A673 (cell line): ENCODE data around the gene FNBP1. TPM values are rescaled to one million over a fixed set of nuclear protein-coding genes. Genes with fewer than 3 reads are reported as not detected.

Source experiments
- BruUV-seq: library from RNA; stranded (reverse); fragments of 400-500 nt; replicated peaks from 2 replicates; lab custom pipeline; 2021; lab: Mats Ljungman, UMichigan
- CTCF ChIA-PET: fragments of 300-600 bp; sonication (Branson Sonifier 250); formaldehyde crosslinking; loops from one replicate; lab custom pipeline; 2022; ENCODE audit warnings: antibody characterized with exemption; lab: Charles Lee
- POLR2A ChIA-PET: fragments of 300-600 bp; sonication (Branson Sonifier 250); formaldehyde crosslinking; loops from one replicate; lab custom pipeline; 2022; ENCODE audit warnings: antibody characterized with exemption; ENCODE audit not compliant: low non-redundant PET; lab: Charles Lee
- DNase-seq: peaks from one replicate; pipeline ENCODE4 v3.0.0-alpha.2; 2015; ENCODE audit warnings: low spot score
- H3K27ac ChIP-seq: fragments of 200-600 bp; sonication (generic); 2 replicates; pipeline ENCODE4 v1.5.1; 2016; ENCODE audit warnings: mixed run types, low read depth, mild to moderate bottlenecking, mixed read lengths, antibody characterized with exemption, low read length; ENCODE audit not compliant: poor library complexity, severe bottlenecking
- H3K27me3 ChIP-seq: fragments of 200-600 bp; sonication (generic); replicated peaks from 2 replicates; pipeline ENCODE4 v1.6.1; 2017; ENCODE audit warnings: mixed run types, low read depth, mild to moderate bottlenecking, mixed read lengths, antibody characterized with exemption, low read length; ENCODE audit not compliant: insufficient read depth, poor library complexity
- H3K36me3 ChIP-seq: fragments of 200-600 bp; sonication (generic); 2 replicates; pipeline ENCODE4 v1.6.1; 2016; ENCODE audit warnings: mixed run types, mild to moderate bottlenecking, mixed read lengths, antibody characterized with exemption, low read length; ENCODE audit not compliant: insufficient read depth, poor library complexity, severe bottlenecking
- H3K4me1 ChIP-seq: fragments of 200-600 bp; sonication (generic); 2 replicates; pipeline ENCODE4 v1.6.1; 2017; ENCODE audit warnings: mixed run types, mild to moderate bottlenecking, mixed read lengths, antibody characterized with exemption, low read length; ENCODE audit not compliant: insufficient read depth, poor library complexity, severe bottlenecking
- H3K4me3 ChIP-seq: fragments of 200-600 bp; sonication (generic); 2 replicates; pipeline ENCODE4 v1.5.1; 2016; ENCODE audit warnings: low read depth, mixed run types, mild to moderate bottlenecking, mixed read lengths, low read length; ENCODE audit not compliant: poor library complexity, severe bottlenecking
- H3K9me3 ChIP-seq: fragments of 200-600 bp; sonication (generic); 2 replicates; pipeline ENCODE4 v1.6.1; 2016; ENCODE audit warnings: mixed run types, low read depth, mild to moderate bottlenecking, mixed read lengths, antibody characterized with exemption, low read length; ENCODE audit not compliant: poor library complexity, severe bottlenecking
- CTCF ChIP-seq: fragments of 300-800, 200-600 bp; sonication (generic); conservative IDR thresholded peaks from 2 replicates; pipeline ENCODE4 v1.5.1; 2017; ENCODE audit warnings: low read depth, mild to moderate bottlenecking, antibody characterized with exemption, low read length, moderate library complexity, mixed read lengths
- EZH2 ChIP-seq: fragments of 200-600 bp; sonication (generic); IDR thresholded peaks from 2 replicates; pipeline ENCODE4 v1.6.1; 2017; ENCODE audit warnings: borderline replicate concordance, low read depth, mild to moderate bottlenecking, mixed read lengths, antibody characterized with exemption, low read length; ENCODE audit not compliant: poor library complexity, severe bottlenecking
- intact Hi-C: fragments of 100-400 bp; cut with micrococcal nuclease; formaldehyde crosslinking; loops from one replicate; pipeline ENCODE4 v1.10.0; 2022; ENCODE audit not compliant: unreplicated experiment
- total RNA-seq: library from RNA; stranded (reverse); gene quantifications from 2 replicates; pipeline ENCODE4 v1.2.3, GENCODE V29; 2021

The FNBP1 gene
- total RNA-seq, 1 experiment from 2014 or later: 200 TPM

- Histone ChIP-seq H3K4me1 (peaks cover 64% of the 10 kb centered on the region), H3K27ac (peak overlapping the region; percentile 89), H3K9me3 (peaks cover 15% of the 10 kb centered on the region), H3K27me3 (no peaks in the 10 kb centered on the region), H3K4me3 (no peak overlapping the region), H3K36me3 (peaks cover 62% of the 10 kb centered on the region)
- TF ChIP-seq CTCF (no peak), EZH2 (no peak)
- BruUV-seq: TSS peak; percentile 41
- POLR2A ChIA-PET: no interaction called here
- CTCF ChIA-PET: no interaction called here
- peak; percentile 48 for DNase-seq
- intact Hi-C loops: no loop called here
Measured at GRCh38 chr9:129945314-129945713, 97.7 kb downstream of the FNBP1 start.

GRCh38 chr9:129944506-129945116 lies 98.4 kb downstream of the FNBP1 start:
- TSS peak; percentile 3 for BruUV-seq

GRCh38 chr9:129939431-129939830 lies 103.6 kb downstream of the FNBP1 start:
- POLR2A ChIA-PET: interaction anchor here (0.6 kb wide), 2 partner anchors 10 to 24 kb away, joined by 3 read pairs; no protein-coding TSS in a partner anchor
- intact Hi-C loops: loop anchor here (5.0 kb wide), 1 partner anchor 57 kb away; no protein-coding TSS in a partner anchor
- no peaks in the 10 kb centered on the region for H3K27me3 ChIP-seq
- peaks cover 15% of the 10 kb centered on the region for H3K9me3 ChIP-seq
- peak; percentile 85 for DNase-seq
- TF ChIP-seq CTCF (no peak), EZH2 (no peak)
- BruUV-seq: no TSS peak
- H3K4me3 ChIP-seq: no peak overlapping the region
- CTCF ChIA-PET: interaction anchor here (0.6 kb wide), 1 partner anchor 1116 kb away, joined by 3 read pairs; no protein-coding TSS in a partner anchor
- H3K27ac ChIP-seq: peak overlapping the region; percentile 77
- peaks cover 47% of the 10 kb centered on the region for H3K36me3 ChIP-seq
- H3K4me1 ChIP-seq: peaks cover 66% of the 10 kb centered on the region

More at GRCh38 chr9:129944506-129945116, 98.4 kb downstream of the FNBP1 start:
- Histone ChIP-seq H3K27me3 (no peaks in the 10 kb centered on the region), H3K36me3 (peaks cover 56% of the 10 kb centered on the region), H3K4me3 (no peak overlapping the region), H3K27ac (peak overlapping the region; percentile 89), H3K9me3 (peaks cover 15% of the 10 kb centered on the region), H3K4me1 (peaks cover 64% of the 10 kb centered on the region)
- DNase-seq: peak; percentile 50
- no peak for TF ChIP-seq CTCF
- no peak for TF ChIP-seq EZH2
- intact Hi-C loops: no loop called here
- ChIA-PET CTCF (no interaction called here), POLR2A (no interaction called here)
